Activated B cell treated with CpG ODN at 0.5 μM for 24 hours (primary cell): ENCODE data around the gene SCN4B. TPM values are rescaled to one million over a fixed set of nuclear protein-coding genes. Genes with fewer than 3 reads are reported as not detected.
"Not testable (repeated sequence)": the region's sequence is repeated elsewhere in the genome, so short reads cannot be mapped to it uniquely, and the experiment has no call there.

Experiments
- ATAC-seq: fragments of 200-7000 bp; cut with Tn5 transposase; one replicate; pipeline ENCODE4 v1.10.0; 2021; ENCODE audit warnings: low read depth, mild to moderate bottlenecking, moderate library complexity
- CTCF ChIA-PET: fragments of 350-600 bp; sonication (Branson Sonifier 250); formaldehyde crosslinking; loops from one replicate; lab custom pipeline; 2021; ENCODE audit warnings: antibody characterized with exemption; lab: Charles Lee
- POLR2A ChIA-PET: fragments of 350-600 bp; sonication (Branson Sonifier 250); formaldehyde crosslinking; loops from one replicate; lab custom pipeline; 2021; ENCODE audit warnings: antibody characterized with exemption; lab: Charles Lee
- DNase-seq: peaks from one replicate; pipeline ENCODE4 v3.0.0; 2022
- H3K27ac Mint-ChIP-seq: one replicate; pipeline ENCODE4 v1.8.0; 2020; ENCODE audit warnings: mixed read lengths
- H3K27me3 Mint-ChIP-seq: one replicate; pipeline ENCODE4 v1.8.0; 2021; ENCODE audit warnings: mixed read lengths
- H3K36me3 Mint-ChIP-seq: one replicate; pipeline ENCODE4 v1.8.0; 2021; ENCODE audit warnings: low read depth, mixed read lengths
- H3K4me1 Mint-ChIP-seq: one replicate; pipeline ENCODE4 v1.8.0; 2021; ENCODE audit warnings: mixed read lengths
- H3K4me3 Mint-ChIP-seq: one replicate; pipeline ENCODE4 v1.8.0; 2020; ENCODE audit warnings: mild to moderate bottlenecking, mixed read lengths
- H3K9me3 Mint-ChIP-seq: one replicate; pipeline ENCODE4 v1.8.0; 2020; ENCODE audit warnings: mixed read lengths
- intact Hi-C: fragments of 100-400 bp; cut with micrococcal nuclease; formaldehyde crosslinking; loops from one replicate; pipeline ENCODE4 v1.15.1; 2024
- total RNA-seq: library from RNA; stranded (reverse); gene quantifications from 2 replicates; pipeline ENCODE4 v1.2.3, GENCODE V29; 2022
- TF ChIP-seq, protein P1 (sequence below): fragments of 200-600 bp; IDR thresholded peaks from one replicate; pipeline ENCODE4 v1.8.0; 2022; ENCODE audit warnings: antibody characterized with exemption, mild to moderate bottlenecking

Gene SCN4B
- total RNA-seq, 1 donor from 2014 or later, result not detected

DNA sequence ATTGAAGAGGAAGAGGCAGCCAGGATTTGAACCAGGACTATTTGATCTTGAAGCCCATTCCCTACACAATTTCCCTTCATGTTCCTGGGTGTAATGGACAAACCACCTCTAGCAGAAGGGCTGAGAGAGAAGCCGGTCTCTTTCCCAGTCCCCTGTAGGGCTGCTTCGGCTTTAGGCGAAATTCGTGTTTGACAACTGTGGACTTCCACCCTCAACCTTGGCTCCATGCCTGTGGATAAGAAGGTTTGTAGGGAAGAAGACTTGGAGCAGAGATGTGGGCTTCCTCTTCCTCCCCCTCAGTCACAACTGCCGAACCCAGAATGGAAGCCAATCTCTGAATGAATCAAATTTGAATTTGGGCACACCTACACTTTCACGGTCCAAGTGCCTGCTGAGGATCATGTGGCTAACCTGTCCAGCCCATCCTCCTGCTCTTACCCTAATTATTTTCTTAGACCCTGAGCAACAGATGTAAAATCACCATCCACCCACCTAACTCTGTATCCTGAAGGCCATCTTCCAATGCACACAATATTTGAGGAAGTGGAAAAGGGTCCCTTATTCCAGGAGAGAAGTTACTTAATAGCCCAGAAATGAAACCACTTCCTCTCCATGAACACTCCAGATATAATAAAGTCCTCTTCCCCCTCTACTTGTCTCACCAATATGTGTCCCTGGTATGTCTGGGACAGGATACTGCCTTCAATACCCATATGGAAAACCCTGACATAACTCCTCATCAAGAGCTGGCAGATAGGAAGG, 33.9 kb upstream of the SCN4B start:
- no peaks in the 10 kb centered on the region for H3K4me1 Mint-ChIP-seq
- H3K4me3 Mint-ChIP-seq, result no peak overlapping the region
- intact Hi-C loops, result no loop called here
- TF ChIP-seq, protein P1, sequence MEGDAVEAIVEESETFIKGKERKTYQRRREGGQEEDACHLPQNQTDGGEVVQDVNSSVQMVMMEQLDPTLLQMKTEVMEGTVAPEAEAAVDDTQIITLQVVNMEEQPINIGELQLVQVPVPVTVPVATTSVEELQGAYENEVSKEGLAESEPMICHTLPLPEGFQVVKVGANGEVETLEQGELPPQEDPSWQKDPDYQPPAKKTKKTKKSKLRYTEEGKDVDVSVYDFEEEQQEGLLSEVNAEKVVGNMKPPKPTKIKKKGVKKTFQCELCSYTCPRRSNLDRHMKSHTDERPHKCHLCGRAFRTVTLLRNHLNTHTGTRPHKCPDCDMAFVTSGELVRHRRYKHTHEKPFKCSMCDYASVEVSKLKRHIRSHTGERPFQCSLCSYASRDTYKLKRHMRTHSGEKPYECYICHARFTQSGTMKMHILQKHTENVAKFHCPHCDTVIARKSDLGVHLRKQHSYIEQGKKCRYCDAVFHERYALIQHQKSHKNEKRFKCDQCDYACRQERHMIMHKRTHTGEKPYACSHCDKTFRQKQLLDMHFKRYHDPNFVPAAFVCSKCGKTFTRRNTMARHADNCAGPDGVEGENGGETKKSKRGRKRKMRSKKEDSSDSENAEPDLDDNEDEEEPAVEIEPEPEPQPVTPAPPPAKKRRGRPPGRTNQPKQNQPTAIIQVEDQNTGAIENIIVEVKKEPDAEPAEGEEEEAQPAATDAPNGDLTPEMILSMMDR, result no peak
- no peak for ATAC-seq
- POLR2A ChIA-PET, result no interaction called here
- H3K36me3 Mint-ChIP-seq, result peaks cover 2% of the 10 kb centered on the region
- no peak overlapping the region for H3K27ac Mint-ChIP-seq
- H3K9me3 Mint-ChIP-seq, result peaks cover 4% of the 10 kb centered on the region
- no peak for DNase-seq
- CTCF ChIA-PET, result no interaction called here
- peaks cover 28% of the 10 kb centered on the region for H3K27me3 Mint-ChIP-seq

DNA sequence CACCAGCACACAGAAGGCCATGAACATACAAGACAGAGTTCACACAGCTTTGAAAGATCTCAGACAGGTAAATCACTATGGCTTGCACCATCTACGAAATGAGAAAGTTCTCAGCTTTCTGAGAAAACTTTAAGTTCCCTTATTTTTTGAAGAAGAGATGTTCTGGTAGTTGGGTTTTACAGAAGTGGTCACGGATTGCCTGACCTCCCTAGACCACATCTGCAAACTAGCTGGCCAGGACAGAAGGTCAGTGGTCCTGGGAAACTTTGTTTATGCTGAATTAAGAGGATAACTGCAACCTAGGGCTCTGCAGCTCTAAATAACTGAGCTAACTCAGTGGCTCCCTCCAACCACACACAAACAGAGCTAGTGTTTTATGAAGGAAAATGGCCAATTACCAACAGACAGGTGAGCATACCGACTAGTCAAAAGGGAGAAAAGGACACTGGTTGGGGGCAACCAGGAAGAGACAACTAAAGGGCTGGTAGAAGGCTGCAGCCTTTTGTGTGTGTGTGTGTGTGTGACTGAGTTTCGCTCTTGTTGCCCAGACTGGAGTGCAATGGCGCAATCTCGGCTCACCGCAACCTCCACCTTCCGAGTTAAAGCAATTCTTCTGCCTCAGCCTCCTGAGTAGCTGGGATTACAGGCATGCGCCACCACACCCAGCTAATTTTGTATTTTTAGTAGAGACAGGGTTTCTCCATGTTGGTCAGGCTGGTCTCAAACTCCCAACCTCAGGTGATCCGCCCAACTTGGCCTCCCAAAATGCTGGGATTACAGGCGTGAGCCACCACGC, 32.4 kb upstream of the SCN4B start:
- ChIA-PET POLR2A (interaction anchor here (0.7 kb wide), 1 partner anchor 51 kb away, joined by 3 read pairs; no protein-coding TSS in a partner anchor), CTCF (interaction anchor here (0.9 to 1.1 kb wide), 2 partner anchors 13 to 14 kb away, joined by 3 read pairs; no protein-coding TSS in a partner anchor)
- H3K4me3 Mint-ChIP-seq, result no peak overlapping the region
- TF ChIP-seq, protein P1, result no peak
- peaks cover 27% of the 10 kb centered on the region for H3K27me3 Mint-ChIP-seq
- ATAC-seq, result no peak
- no peaks in the 10 kb centered on the region for H3K4me1 Mint-ChIP-seq
- no peak for DNase-seq
- no peaks in the 10 kb centered on the region for H3K9me3 Mint-ChIP-seq
- intact Hi-C loops, result no loop called here
- no peaks in the 10 kb centered on the region for H3K36me3 Mint-ChIP-seq
- no peak overlapping the region for H3K27ac Mint-ChIP-seq

DNA sequence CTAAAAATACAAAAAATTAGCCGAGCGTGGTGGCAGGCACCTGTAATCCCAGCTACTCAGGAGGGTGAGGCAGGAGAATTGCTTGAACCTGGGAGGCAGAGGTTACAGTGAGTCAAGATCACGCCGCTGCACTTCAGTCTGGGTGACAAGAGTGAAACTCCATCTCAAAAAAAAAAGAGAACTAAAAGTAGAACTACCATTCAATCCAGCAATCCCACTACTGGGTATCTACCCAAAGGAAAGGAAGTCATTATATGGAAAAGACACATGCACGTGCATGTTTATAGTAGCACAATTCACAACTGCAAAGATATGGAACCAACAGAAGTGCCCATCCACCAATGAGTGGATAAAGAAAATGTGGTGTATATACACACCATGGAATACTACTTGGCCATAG, 31.1 kb upstream of the SCN4B start:
- H3K4me1 Mint-ChIP-seq, ATAC-seq, intact Hi-C loops, H3K36me3 Mint-ChIP-seq, H3K4me3 Mint-ChIP-seq, DNase-seq, H3K27ac Mint-ChIP-seq, H3K9me3 Mint-ChIP-seq, CTCF ChIA-PET: not testable (repeated sequence)
- POLR2A ChIA-PET, result interaction anchor here (0.6 kb wide), 1 partner anchor 364 kb away, joined by 4 read pairs; no protein-coding TSS in a partner anchor
- peaks cover 28% of the 10 kb centered on the region for H3K27me3 Mint-ChIP-seq

DNA sequence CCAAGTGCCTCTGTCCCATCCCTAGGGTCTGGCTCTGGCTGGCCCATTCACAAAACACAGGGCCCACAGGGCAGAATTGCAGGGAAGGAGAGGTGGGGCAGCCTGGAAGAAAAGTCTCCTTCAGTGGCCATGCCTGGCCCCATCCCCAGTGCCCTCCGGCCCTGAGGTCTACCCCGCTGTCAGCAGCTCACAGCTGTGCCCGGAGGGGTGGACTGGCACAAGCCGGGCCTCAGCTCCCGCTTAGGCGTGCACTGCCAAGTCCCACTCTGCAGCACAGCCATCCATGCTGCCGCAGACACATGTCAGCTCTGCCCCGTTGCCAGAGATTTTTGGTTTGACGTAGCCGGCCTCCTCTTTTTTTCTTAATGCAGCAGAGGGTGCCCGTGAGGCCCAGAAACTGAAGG, 27.7 kb upstream of the SCN4B start:
- Mint-ChIP-seq H3K36me3 (no peaks in the 10 kb centered on the region), H3K4me1 (no peaks in the 10 kb centered on the region), H3K9me3 (no peaks in the 10 kb centered on the region), H3K4me3 (no peak overlapping the region), H3K27ac (no peak overlapping the region), H3K27me3 (peaks cover 17% of the 10 kb centered on the region)
- CTCF ChIA-PET, result interaction anchor here (0.9 kb wide), 1 partner anchor 18 kb away, joined by 3 read pairs; no protein-coding TSS in a partner anchor
- POLR2A ChIA-PET, result no interaction called here
- DNase-seq (no peak), ATAC-seq (no peak)
- intact Hi-C loops, result no loop called here
- TF ChIP-seq, protein P1, result no peak

DNA sequence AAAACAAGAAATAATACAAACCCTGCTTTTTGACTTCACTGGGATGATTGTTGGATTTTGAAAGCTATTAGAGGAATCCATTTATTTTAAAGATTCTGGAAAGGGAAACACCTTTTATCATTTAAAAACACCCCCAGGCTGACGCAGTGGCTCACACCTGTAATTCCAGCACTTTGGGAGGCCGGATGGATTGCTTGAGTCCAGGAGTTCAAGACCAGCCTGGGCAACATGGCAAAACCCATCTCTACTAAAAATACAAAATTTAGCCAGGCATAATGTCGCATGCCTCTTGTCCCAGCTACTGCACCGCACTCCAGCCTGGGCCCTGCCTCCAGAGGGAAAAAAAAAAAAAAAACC, 24.1 kb upstream of the SCN4B start:
- H3K4me1 Mint-ChIP-seq, result no peaks in the 10 kb centered on the region
- H3K27ac Mint-ChIP-seq, result no peak overlapping the region
- ChIA-PET POLR2A (no interaction called here), CTCF (no interaction called here)
- H3K36me3 Mint-ChIP-seq, result no peaks in the 10 kb centered on the region
- DNase-seq (no peak), ATAC-seq (no peak)
- no peak overlapping the region for H3K4me3 Mint-ChIP-seq
- intact Hi-C loops, result no loop called here
- peaks cover 18% of the 10 kb centered on the region for H3K27me3 Mint-ChIP-seq
- TF ChIP-seq, protein P1, result no peak
- H3K9me3 Mint-ChIP-seq, result no peaks in the 10 kb centered on the region
